GM13977 (cell line): Measurements from ENCODE around the gene LBHD2.

Experiments
- DNase-seq: peaks from one replicate; pipeline ENCODE4 v3.0.0; 2012; ENCODE audit warnings: low spot score
- in situ Hi-C: fragments of 300-500 bp; cut with MboI; formaldehyde crosslinking; loops from one replicate; pipeline ENCODE4 v1.12.0; 2022; ENCODE audit warnings: low sequenced_read_pairs, low pct_unique_long_range_greater_than_20kb, mixed read lengths, inconsistent platforms; ENCODE audit not compliant: unreplicated experiment
- TF ChIP-seq, protein P1 (sequence below): IDR thresholded peaks from 2 replicates; pipeline ENCODE4 v1.5.1; 2012; ENCODE audit warnings: mild to moderate bottlenecking, control low read depth; ENCODE audit not compliant: insufficient read depth; ENCODE audit errors: extremely low read depth, missing control alignments

The LBHD2 gene

DNA sequence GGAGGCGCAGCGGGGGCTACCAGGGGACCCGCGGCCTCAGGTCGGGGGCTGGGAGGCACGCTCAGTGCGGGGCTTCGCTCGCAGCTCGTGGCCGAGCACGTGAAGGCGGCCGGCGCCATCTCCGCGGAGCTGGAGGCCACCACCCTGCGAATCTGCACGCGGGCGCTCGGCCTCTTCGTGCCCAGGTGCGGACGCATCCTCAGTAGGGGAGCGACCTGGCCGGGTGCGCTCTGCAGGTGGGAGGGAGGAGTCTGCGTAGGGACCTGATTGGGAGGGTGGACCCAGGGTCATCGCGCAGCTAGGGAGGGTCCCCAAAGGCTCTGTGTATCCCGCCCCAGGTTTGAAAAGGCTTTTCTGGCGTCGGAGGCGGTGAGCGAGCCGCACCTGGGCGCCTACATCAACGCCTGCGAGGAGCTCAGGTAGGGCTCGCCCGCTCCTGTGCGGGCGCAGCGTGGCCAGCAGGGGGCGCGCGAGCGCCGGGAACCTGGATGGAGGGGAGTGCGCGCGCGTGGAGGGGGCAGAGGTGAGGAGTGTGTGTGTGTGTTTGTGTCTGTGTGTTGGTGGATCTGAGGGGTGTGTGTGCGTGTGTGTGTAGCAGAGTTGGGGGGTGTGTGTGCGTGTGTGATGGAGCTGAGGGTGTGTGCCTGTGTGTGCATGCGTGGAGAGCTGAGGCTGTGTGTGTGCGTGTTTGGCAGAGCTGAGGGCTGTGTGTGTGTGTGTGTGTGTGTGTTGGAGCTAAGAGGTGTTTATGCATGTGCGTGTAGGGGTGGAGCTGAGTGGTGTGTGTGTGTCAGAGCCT, 20.8 kb downstream of the LBHD2 start:
- in situ Hi-C loops, result no loop called here
- DNase-seq, result peak; percentile 94
- TF ChIP-seq, protein P1, sequence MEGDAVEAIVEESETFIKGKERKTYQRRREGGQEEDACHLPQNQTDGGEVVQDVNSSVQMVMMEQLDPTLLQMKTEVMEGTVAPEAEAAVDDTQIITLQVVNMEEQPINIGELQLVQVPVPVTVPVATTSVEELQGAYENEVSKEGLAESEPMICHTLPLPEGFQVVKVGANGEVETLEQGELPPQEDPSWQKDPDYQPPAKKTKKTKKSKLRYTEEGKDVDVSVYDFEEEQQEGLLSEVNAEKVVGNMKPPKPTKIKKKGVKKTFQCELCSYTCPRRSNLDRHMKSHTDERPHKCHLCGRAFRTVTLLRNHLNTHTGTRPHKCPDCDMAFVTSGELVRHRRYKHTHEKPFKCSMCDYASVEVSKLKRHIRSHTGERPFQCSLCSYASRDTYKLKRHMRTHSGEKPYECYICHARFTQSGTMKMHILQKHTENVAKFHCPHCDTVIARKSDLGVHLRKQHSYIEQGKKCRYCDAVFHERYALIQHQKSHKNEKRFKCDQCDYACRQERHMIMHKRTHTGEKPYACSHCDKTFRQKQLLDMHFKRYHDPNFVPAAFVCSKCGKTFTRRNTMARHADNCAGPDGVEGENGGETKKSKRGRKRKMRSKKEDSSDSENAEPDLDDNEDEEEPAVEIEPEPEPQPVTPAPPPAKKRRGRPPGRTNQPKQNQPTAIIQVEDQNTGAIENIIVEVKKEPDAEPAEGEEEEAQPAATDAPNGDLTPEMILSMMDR, result peak; percentile 99

DNA sequence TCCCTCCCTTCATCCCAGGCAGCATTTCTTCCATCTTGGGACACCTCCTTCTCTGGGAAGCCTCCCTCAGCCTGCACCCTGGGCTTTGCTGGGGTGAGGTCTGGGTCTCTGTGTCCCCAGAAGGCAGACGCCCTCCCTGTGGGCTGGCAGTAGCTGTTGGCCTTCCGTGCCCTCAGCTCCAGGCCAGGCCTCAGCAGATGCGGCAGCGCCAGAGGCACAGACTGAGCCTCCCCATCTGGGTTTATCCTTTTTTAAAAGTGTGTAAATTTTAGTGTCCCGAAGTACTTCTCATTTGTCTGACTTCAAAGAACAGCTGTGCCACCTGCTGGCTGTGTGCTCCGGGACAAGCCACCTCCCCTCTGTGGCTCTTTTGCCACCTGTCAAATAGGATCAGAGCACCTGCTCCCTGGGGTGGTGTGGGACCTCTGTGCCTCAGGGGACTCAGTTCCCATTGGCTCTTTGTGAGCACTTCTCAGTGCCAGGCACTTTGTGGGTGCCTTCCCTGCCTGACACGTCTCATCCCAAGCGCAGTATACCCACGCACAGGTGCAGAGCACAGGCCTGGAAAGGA, 21.7 kb downstream of the LBHD2 start:
- in situ Hi-C loops, result no loop called here
- TF ChIP-seq, protein P1, result peak; percentile 40
- peak; percentile 77 for DNase-seq

DNA sequence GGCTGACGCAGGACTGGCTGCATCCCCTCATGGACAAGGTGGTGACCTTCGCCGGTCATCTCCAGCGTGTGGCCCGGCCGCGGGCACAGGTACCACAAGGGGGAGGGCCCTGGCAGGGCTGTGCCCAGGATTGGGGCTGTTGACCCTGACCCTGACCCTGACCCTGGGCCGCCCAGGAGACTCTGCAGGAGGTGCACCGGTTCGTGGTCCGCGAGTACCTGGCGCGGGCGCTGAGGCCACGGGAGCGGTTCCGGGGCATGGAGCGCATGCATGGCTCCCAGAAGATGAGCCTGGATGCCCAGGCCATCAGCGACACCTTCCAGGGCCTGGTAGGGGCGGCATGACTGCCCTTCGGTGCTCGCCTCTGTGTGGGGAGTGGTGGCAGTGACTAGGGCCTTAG, 23.4 kb downstream of the LBHD2 start:
- DNase-seq, result no peak
- in situ Hi-C loops, result no loop called here
- TF ChIP-seq, protein P1, result no peak

DNA sequence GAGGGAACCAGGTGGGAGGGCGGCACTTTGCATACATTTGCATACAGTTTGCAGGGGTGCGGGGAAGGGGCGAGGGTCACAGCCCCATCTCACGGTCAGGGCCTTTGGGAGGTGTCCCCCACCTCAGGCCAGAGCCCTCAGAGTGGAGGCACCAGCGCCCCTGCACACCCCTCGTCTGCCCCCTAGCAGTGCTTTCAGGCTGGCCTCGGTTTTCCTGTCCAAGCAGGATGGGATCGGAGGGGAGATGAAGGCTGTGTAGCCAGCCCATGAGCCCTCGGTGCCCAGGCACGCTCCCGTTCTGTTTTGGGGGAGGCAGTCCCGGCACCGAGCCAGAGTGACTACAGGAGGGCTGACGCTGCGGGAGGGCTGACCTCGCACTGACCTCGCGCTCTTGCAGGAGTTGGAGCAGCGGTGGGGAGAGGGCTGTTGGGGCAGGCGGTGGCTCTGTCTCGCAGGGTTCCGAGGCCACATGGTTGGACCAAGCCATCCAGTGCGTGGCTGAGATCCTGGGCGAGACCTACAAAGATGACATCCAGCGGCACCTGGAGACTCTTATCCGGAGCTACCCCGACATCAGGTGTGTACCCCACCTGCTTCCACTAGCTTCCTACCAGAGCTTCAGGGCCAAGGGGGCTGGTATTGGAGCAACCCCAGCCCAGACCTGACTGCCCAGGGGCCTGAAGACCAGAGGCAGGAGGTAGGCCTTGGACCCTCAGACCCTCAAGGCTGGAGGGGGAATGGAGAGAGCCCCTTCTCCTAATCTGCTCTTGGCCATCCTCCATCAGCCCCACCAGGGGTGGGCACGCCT, 24.1 kb downstream of the LBHD2 start:
- TF ChIP-seq, protein P1, result no peak
- DNase-seq, result no peak
- in situ Hi-C loops, result no loop called here

DNA sequence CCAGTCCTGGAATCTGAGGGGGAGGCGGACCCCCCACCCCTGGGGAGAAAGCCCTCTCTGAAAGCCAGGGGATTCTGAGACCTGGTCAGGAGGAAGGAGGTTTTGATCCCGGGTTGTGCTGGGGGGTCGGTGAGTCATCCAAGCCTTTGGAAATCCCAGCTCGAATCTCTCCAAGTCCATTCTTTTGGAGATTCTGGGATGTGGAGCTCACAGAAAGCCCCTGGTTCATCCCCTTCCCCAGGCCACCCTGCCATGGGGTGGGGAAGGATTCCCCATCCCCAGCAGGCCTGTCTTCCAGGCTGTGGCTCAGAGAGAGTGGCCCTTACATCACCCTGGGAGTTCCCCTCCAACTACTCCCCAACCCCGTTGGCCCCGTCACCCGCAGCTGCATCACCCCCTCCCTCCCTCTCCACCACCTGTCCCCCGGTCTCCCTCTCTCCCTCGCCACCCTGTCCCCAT, 24.8 kb downstream of the LBHD2 start:
- peak; percentile 91 for DNase-seq
- in situ Hi-C loops, result no loop called here
- TF ChIP-seq, protein P1, result no peak
